IPS-NIHi11 (cell line): ENCODE measurements around the gene DPYSL5.
"Not testable (repeated sequence)": the region's sequence is repeated elsewhere in the genome, so short reads cannot be mapped to it uniquely, and the experiment has no call there.

Experiments
- DNase-seq: peaks from one replicate; pipeline ENCODE4 v3.0.0; 2012; ENCODE audit warnings: mixed read lengths, low spot score

DPYSL5 gene

GRCh38 chr2:26901326-26902183, 53.6 kb downstream of the DPYSL5 start:
- DNase-seq: peak; percentile 56

GRCh38 chr2:26903676-26904075, 55.7 kb downstream of the DPYSL5 start:
- DNase-seq: no peak

- DNase-seq: no peak
These were observed 56.9 kb downstream of the DPYSL5 start for GRCh38 chr2:26904839-26905238.

GRCh38 chr2:26905341-26906198, 57.6 kb downstream of the DPYSL5 start:
- no peak for DNase-seq

- DNase-seq: no peak
These were observed 59.5 kb downstream of the DPYSL5 start for GRCh38 chr2:26907416-26907815.

GRCh38 chr2:26910176-26910575, 62.2 kb downstream of the DPYSL5 start:
- DNase-seq: no peak

GRCh38 chr2:26911911-26912861, 64.3 kb downstream of the DPYSL5 start:
- peak; percentile 73 for DNase-seq

- DNase-seq: no peak
These were observed 65.7 kb downstream of the DPYSL5 start for GRCh38 chr2:26913606-26913998.

- peak; percentile 67 for DNase-seq
These were observed 66.2 kb downstream of the DPYSL5 start for GRCh38 chr2:26913999-26914658.

- no peak for DNase-seq
These were observed 66.9 kb downstream of the DPYSL5 start for GRCh38 chr2:26914659-26915310.

GRCh38 chr2:26915316-26915715, 67.4 kb downstream of the DPYSL5 start:
- DNase-seq: no peak

- no peak for DNase-seq
These were observed 68.3 kb downstream of the DPYSL5 start for GRCh38 chr2:26916128-26916692.

- DNase-seq: no peak
These were observed 69.4 kb downstream of the DPYSL5 start for GRCh38 chr2:26917135-26917836.

- DNase-seq: no peak
These were observed 73.4 kb downstream of the DPYSL5 start for GRCh38 chr2:26921323-26921722.

GRCh38 chr2:26922405-26923188, 74.7 kb downstream of the DPYSL5 start:
- DNase-seq: peak; percentile 90

- not testable (repeated sequence) for DNase-seq
These were observed 75.2 kb downstream of the DPYSL5 start for GRCh38 chr2:26923189-26923466.

- no peak for DNase-seq
These were observed 76.8 kb downstream of the DPYSL5 start for GRCh38 chr2:26924731-26925099.

- no peak for DNase-seq
These were observed 77.3 kb downstream of the DPYSL5 start for GRCh38 chr2:26925100-26925791.

- no peak for DNase-seq
These were observed 79.3 kb downstream of the DPYSL5 start for GRCh38 chr2:26927221-26927620.
